ENCODE data around the gene HYDIN.

Gene HYDIN

DNA sequence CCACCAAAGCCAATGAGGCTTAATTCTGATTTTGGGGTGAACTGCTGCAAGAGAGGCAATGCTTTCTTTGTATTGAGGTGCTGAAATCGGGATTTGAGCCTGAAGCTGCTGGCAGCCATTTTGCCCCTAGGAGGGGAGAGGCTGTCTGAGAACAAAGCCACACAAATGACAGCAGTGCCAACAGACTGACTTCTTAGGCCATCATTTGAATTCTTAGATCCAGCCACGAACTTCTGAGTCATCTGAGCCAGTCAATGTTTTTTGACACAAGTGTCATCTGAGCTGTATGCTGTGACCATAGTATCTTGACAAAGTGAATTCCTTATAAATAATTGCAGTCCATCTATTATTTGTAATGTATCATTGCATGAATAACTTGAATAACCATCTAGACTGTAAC, 29.0 kb downstream of the HYDIN start:
- Histone ChIP-seq H3K9me3 (ENCODE audit: insufficient read depth, low read length) (no peaks in the 10 kb centered on the region), H2AFZ (ENCODE audit: low read depth, low read length) (no peak overlapping the region), H3K79me2 (ENCODE audit: low read length) (no peaks in the 10 kb centered on the region), H3K9ac (ENCODE audit: low read length) (no peak overlapping the region), H3K27me3 (ENCODE audit: low read depth, low read length) (peaks cover 8% of the 10 kb centered on the region), H3K4me1 (ENCODE audit: low read length) (no peaks in the 10 kb centered on the region), H3K36me3 (replicated peaks; ENCODE audit: low read depth, low read length) (no peaks in the 10 kb centered on the region), H3K27ac (ENCODE audit: low read length) (no peak overlapping the region), H4K20me1 (ENCODE audit: insufficient read depth, low read length) (no peaks in the 10 kb centered on the region), H3K4me3 (ENCODE audit: low read length) (no peak overlapping the region), H3K4me2 (ENCODE audit: low read length) (no peak overlapping the region)
- TF ChIP-seq CTCF (IDR thresholded peaks at IDR 0.05; ENCODE audit: low read depth, low read length): no peak
- TF ChIP-seq EZH2phosphoT487 (IDR thresholded peaks at IDR 0.05; ENCODE audit: low read depth): no peak

- Histone ChIP-seq H3K4me3 (ENCODE audit: low read length) (no peak overlapping the region), H3K4me2 (ENCODE audit: low read length) (no peak overlapping the region), H3K79me2 (ENCODE audit: low read length) (no peaks in the 10 kb centered on the region), H4K20me1 (ENCODE audit: insufficient read depth, low read length) (no peaks in the 10 kb centered on the region), H3K9ac (ENCODE audit: low read length) (no peak overlapping the region), H3K27ac (ENCODE audit: low read length) (no peak overlapping the region), H3K27me3 (ENCODE audit: low read depth, low read length) (peaks cover 8% of the 10 kb centered on the region), H3K9me3 (ENCODE audit: insufficient read depth, low read length) (no peaks in the 10 kb centered on the region), H3K36me3 (replicated peaks; ENCODE audit: low read depth, low read length) (no peaks in the 10 kb centered on the region), H3K4me1 (ENCODE audit: low read length) (no peaks in the 10 kb centered on the region), H2AFZ (ENCODE audit: low read depth, low read length) (no peak overlapping the region)
- no peak for TF ChIP-seq EZH2phosphoT487 (IDR thresholded peaks at IDR 0.05; ENCODE audit: low read depth)
- no peak for TF ChIP-seq CTCF (IDR thresholded peaks at IDR 0.05; ENCODE audit: low read depth, low read length)
These were observed 29.5 kb downstream of the HYDIN start for GRCh38 chr16:71201054-71201453.

DNA sequence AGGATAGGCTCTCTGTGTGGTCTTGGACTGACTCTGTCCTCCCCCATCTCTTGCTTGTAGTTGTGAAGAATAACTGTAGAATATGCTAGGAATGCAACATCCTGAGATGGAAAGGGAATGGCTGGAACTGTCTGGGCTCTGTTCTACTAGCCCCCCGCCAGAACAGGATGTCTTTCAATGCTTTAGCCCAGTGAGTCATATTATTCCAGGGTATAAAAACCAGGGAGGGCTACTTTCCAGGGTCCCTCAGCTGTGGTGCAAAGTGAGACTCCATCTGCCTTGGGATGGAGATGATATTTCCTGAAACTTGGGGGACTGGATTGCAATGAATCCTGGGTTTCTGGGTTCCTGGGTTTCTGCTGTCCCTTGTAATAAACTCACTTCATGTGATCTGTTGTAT, 32.1 kb downstream of the HYDIN start:
- H3K4me2 ChIP-seq (ENCODE audit: low read length): no peak overlapping the region
- H3K9ac ChIP-seq (ENCODE audit: low read length): no peak overlapping the region
- H4K20me1 ChIP-seq (ENCODE audit: insufficient read depth, low read length): no peaks in the 10 kb centered on the region
- no peak overlapping the region for H3K4me3 ChIP-seq (ENCODE audit: low read length)
- no peaks in the 10 kb centered on the region for H3K36me3 ChIP-seq (replicated peaks; ENCODE audit: low read depth, low read length)
- TF ChIP-seq EZH2phosphoT487 (IDR thresholded peaks at IDR 0.05; ENCODE audit: low read depth): no peak
- no peak for TF ChIP-seq CTCF (IDR thresholded peaks at IDR 0.05; ENCODE audit: low read depth, low read length)
- H2AFZ ChIP-seq (ENCODE audit: low read depth, low read length): no peak overlapping the region
- H3K4me1 ChIP-seq (ENCODE audit: low read length): no peaks in the 10 kb centered on the region
- no peak overlapping the region for H3K27ac ChIP-seq (ENCODE audit: low read length)
- H3K9me3 ChIP-seq (ENCODE audit: insufficient read depth, low read length): no peaks in the 10 kb centered on the region
- no peaks in the 10 kb centered on the region for H3K79me2 ChIP-seq (ENCODE audit: low read length)
- H3K27me3 ChIP-seq (ENCODE audit: low read depth, low read length): peaks cover 7% of the 10 kb centered on the region; the same call in 1 of the 2 replicates

DNA sequence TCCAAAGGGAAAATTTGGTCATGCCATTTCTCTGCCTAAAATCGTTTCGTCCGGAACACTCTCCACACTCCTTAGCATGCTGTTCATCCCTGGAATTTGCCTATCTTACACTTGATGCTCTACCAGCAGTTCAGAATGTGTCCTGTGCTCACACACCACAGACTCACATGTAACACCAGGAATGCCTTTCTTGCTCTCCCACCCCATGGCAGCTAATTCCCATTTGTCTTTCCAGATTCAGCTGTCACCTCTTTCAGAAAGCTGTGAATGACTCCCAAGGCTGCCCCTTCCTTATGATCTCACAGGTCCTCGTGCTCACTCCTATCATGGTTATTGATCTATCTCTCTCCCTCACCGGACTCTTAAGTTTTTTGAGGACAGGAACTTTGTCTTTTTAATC, 38.1 kb downstream of the HYDIN start:
- Histone ChIP-seq H3K27ac (ENCODE audit: low read length) (no peak overlapping the region), H3K9ac (ENCODE audit: low read length) (no peak overlapping the region), H3K4me1 (ENCODE audit: low read length) (no peaks in the 10 kb centered on the region), H3K4me3 (ENCODE audit: low read length) (no peak overlapping the region), H3K4me2 (ENCODE audit: low read length) (no peak overlapping the region), H3K27me3 (ENCODE audit: low read depth, low read length) (peaks cover 6% of the 10 kb centered on the region; the same call in 1 of the 2 replicates), H3K9me3 (ENCODE audit: insufficient read depth, low read length) (no peaks in the 10 kb centered on the region), H2AFZ (ENCODE audit: low read depth, low read length) (no peak overlapping the region), H3K36me3 (replicated peaks; ENCODE audit: low read depth, low read length) (no peaks in the 10 kb centered on the region), H3K79me2 (ENCODE audit: low read length) (no peaks in the 10 kb centered on the region), H4K20me1 (ENCODE audit: insufficient read depth, low read length) (no peaks in the 10 kb centered on the region)
- TF ChIP-seq CTCF (IDR thresholded peaks at IDR 0.05; ENCODE audit: low read depth, low read length): no peak
- TF ChIP-seq EZH2phosphoT487 (IDR thresholded peaks at IDR 0.05; ENCODE audit: low read depth): no peak

Measured in OCI-LY3 (cell line).